ENCODE measurements around the gene CCDC68. TPM values are rescaled to one million over a fixed set of nuclear protein-coding genes. Genes with fewer than 3 reads are reported as not detected.
A peak's percentile ranks its signal among the peaks of the same experiment; 100 is the strongest.

Gene CCDC68
- total RNA-seq, 1 experiment from 2014 or later = 6.6 TPM

- H3K9me2 ChIP-seq (ENCODE audit: insufficient read depth) = no peaks in the 10 kb centered on the region
- H3K27ac ChIP-seq (ENCODE audit: low read depth, low read length) = no peak overlapping the region
- ChIA-PET CTCF (interaction anchor here (2.5 kb wide), 1 partner anchor 270 kb away, joined by 19 read pairs; no protein-coding TSS in a partner anchor), RAD21 (ENCODE audit: low non-redundant PET in 1 of 2, low total read pairs in 2 of 2, uncharacterized antibody in 2 of 2, unreplicated experiment in 2 of 2) (interaction anchor here in 1 of 2 experiments (1.2 kb wide), 1 partner anchor 271 kb away, joined by 4 read pairs; no protein-coding TSS in a partner anchor), POLR2A (no interaction called here)
- intact Hi-C loops (cut with micrococcal nuclease) = loop anchor here (1.0 kb wide), 1 partner anchor 271 kb away; no protein-coding TSS in a partner anchor
- DNase-seq (ENCODE audit: low read depth, low spot score) (peak; percentile 26), ATAC-seq (peak; percentile 52; the same call in 1 of the 2 replicates)
- no peak overlapping the region for H3K9ac ChIP-seq (ENCODE audit: low read length)
- no peak overlapping the region for H3K4me3 ChIP-seq (replicated peaks in 1 of 2; ENCODE audit: low read depth in 1 of 2, low read length in 2 of 2)
- H3K9me3 ChIP-seq (ENCODE audit: control insufficient read depth in 1 of 2, insufficient read depth in 1 of 2, low read depth in 1 of 2, low read length in 2 of 2) = no peaks in the 10 kb centered on the region
- peaks cover 10 to 21% of the 10 kb centered on the region in 2 experiments for H3K4me1 ChIP-seq (ENCODE audit: control insufficient read depth in 1 of 2, insufficient read depth in 2 of 2, low read length in 2 of 2)
- H3K27me3 ChIP-seq (ENCODE audit: insufficient read depth, low read length) = no peaks in the 10 kb centered on the region
- H3K79me2 ChIP-seq (ENCODE audit: insufficient read depth, low read length) = no peaks in the 10 kb centered on the region
- no peak overlapping the region for H3K4me2 ChIP-seq (ENCODE audit: low read length)
- H2AFZ ChIP-seq (ENCODE audit: low read depth, low read length, poor library complexity, severe bottlenecking) = no peak overlapping the region
- no TSS peak for BruUV-seq (replicated peaks)
- no peaks in the 10 kb centered on the region for H4K20me1 ChIP-seq (ENCODE audit: insufficient read depth)
- H3K36me3 ChIP-seq (ENCODE audit: control insufficient read depth in 1 of 2, insufficient read depth in 2 of 2, low read length in 2 of 2) = no peaks in the 10 kb centered on the region
- peak; percentile 65 for TF ChIP-seq RAD21 (IDR thresholded peaks at IDR 0.05; ENCODE audit: low read depth)
- TF ChIP-seq, protein P1, sequence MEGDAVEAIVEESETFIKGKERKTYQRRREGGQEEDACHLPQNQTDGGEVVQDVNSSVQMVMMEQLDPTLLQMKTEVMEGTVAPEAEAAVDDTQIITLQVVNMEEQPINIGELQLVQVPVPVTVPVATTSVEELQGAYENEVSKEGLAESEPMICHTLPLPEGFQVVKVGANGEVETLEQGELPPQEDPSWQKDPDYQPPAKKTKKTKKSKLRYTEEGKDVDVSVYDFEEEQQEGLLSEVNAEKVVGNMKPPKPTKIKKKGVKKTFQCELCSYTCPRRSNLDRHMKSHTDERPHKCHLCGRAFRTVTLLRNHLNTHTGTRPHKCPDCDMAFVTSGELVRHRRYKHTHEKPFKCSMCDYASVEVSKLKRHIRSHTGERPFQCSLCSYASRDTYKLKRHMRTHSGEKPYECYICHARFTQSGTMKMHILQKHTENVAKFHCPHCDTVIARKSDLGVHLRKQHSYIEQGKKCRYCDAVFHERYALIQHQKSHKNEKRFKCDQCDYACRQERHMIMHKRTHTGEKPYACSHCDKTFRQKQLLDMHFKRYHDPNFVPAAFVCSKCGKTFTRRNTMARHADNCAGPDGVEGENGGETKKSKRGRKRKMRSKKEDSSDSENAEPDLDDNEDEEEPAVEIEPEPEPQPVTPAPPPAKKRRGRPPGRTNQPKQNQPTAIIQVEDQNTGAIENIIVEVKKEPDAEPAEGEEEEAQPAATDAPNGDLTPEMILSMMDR (IDR thresholded peaks at IDR 0.05 in 2 of 3, conservative IDR thresholded peaks at IDR 0.05 in 1 of 3; ENCODE audit: borderline replicate concordance in 1 of 3, insufficient read depth in 1 of 3, low read depth in 2 of 3, low read length in 2 of 3) = peak in 2 of 3 experiments; percentile 25 to 38; a peak in 2 of 6 replicates
- no peak for TF ChIP-seq POLR2A (IDR thresholded peaks at IDR 0.05; ENCODE audit: borderline replicate concordance, extremely low read depth, insufficient read depth, insufficient read length)
These were observed 9.0 kb downstream of the CCDC68 start for GRCh38 chr18:54950221-54950620.

DNA sequence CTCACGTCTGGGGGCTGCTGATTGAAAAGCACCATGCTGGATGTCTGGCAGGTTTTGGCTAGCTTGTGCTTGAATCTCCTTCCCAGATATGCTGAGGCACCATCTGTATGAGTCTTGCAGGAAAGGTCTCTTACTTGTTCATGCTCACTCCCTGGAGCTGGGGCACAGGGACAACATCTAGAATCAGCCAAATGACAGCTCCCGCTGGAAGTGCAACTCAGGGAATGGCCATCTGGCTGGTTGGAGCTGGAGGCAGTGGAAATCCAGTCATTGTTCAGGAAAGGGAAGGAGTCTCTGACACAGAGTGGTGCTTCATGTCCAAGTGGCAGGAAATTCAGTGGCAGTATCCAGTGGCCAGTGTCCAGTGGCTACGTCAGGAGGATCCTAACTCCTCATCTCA is 9.7 kb downstream of the CCDC68 start:
- Histone ChIP-seq H3K79me2 (ENCODE audit: insufficient read depth, low read length) (no peaks in the 10 kb centered on the region), H4K20me1 (ENCODE audit: insufficient read depth) (no peaks in the 10 kb centered on the region), H3K4me1 (ENCODE audit: control insufficient read depth in 1 of 2, insufficient read depth in 2 of 2, low read length in 2 of 2) (peaks cover 10 to 21% of the 10 kb centered on the region in 2 experiments), H3K4me2 (ENCODE audit: low read length) (no peak overlapping the region), H3K9me3 (ENCODE audit: control insufficient read depth in 1 of 2, insufficient read depth in 1 of 2, low read depth in 1 of 2, low read length in 2 of 2) (no peaks in the 10 kb centered on the region), H3K9me2 (ENCODE audit: insufficient read depth) (no peaks in the 10 kb centered on the region), H3K27me3 (ENCODE audit: insufficient read depth, low read length) (no peaks in the 10 kb centered on the region), H3K36me3 (ENCODE audit: control insufficient read depth in 1 of 2, insufficient read depth in 2 of 2, low read length in 2 of 2) (no peaks in the 10 kb centered on the region), H3K9ac (ENCODE audit: low read length) (no peak overlapping the region), H2AFZ (ENCODE audit: low read depth, low read length, poor library complexity, severe bottlenecking) (no peak overlapping the region), H3K4me3 (replicated peaks in 1 of 2; ENCODE audit: low read depth in 1 of 2, low read length in 2 of 2) (no peak overlapping the region), H3K27ac (ENCODE audit: low read depth, low read length) (no peak overlapping the region)
- ChIA-PET CTCF (interaction anchor here (2.5 kb wide), 1 partner anchor 270 kb away, joined by 19 read pairs; no protein-coding TSS in a partner anchor), POLR2A (no interaction called here), RAD21 (ENCODE audit: low non-redundant PET in 1 of 2, low total read pairs in 2 of 2, uncharacterized antibody in 2 of 2, unreplicated experiment in 2 of 2) (interaction anchor here in 1 of 2 experiments (1.2 kb wide), 1 partner anchor 270 kb away, joined by 4 read pairs; no protein-coding TSS in a partner anchor)
- intact Hi-C loops (cut with micrococcal nuclease) = loop anchor here (5.0 kb wide), 1 partner anchor 172 kb away; no protein-coding TSS in a partner anchor
- ATAC-seq = no peak
- TF ChIP-seq CEBPB (IDR thresholded peaks at IDR 0.05; ENCODE audit: low read depth) = no peak
- no peak for TF ChIP-seq SIN3A (IDR thresholded peaks at IDR 0.05; ENCODE audit: low read depth)
- TF ChIP-seq FOSL1 (IDR thresholded peaks at IDR 0.05; ENCODE audit: low read depth) = no peak
- TF ChIP-seq TCF7L2 (IDR thresholded peaks at IDR 0.05; ENCODE audit: borderline replicate concordance, extremely low read depth, insufficient read depth, insufficient read length) = no peak
- no peak for TF ChIP-seq ZNF274 (IDR thresholded peaks at IDR 0.05; ENCODE audit: low read depth, low read length)
- no peak for TF ChIP-seq POLR2AphosphoS5 (IDR thresholded peaks at IDR 0.05; ENCODE audit: low read depth, low read length)
- TF ChIP-seq RAD21 (IDR thresholded peaks at IDR 0.05; ENCODE audit: low read depth) = no peak
- no peak for TF ChIP-seq ELF1 (IDR thresholded peaks at IDR 0.05; ENCODE audit: borderline replicate concordance, low read depth)
- TF ChIP-seq EGR1 (IDR thresholded peaks at IDR 0.05; ENCODE audit: low read depth) = no peak
- TF ChIP-seq ZFX (IDR thresholded peaks at IDR 0.05) = no peak
- TF ChIP-seq, protein P2, sequence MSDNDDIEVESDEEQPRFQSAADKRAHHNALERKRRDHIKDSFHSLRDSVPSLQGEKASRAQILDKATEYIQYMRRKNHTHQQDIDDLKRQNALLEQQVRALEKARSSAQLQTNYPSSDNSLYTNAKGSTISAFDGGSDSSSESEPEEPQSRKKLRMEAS (IDR thresholded peaks at IDR 0.05) = no peak
- BruUV-seq (replicated peaks) = no TSS peak
- no peak for DNase-seq (ENCODE audit: low read depth, low spot score)

Data from HCT116 (cell line).